Measurements from ENCODE around the gene PRDM16.

DNA sequence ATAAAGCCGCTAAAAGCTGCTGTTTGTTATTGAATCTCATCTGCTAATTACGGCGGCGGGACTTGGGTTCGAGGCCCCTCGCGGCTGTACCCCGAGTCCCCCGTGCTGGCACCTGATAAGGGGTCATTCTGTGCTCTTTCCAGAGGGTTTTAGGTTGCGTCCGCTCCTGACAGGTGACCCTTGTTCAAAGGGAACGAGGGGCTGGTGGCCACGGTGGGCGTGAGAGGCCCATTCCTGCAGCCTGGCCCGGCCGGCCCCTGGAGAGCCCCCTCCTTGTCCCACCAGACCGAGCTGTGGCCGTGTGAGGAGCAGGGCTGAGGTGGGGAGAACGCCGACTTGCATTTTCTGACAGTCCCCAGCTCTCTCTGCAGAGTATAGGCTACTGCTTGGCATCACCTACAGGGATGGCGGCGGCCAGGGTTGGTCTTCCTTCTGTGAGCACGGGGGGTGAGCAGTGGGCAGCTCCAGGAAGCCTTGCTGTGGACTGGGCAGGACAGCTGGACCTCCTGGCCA lies 12.2 kb downstream of the PRDM16 start:
- TF ChIP-seq SP1 (IDR thresholded peaks at IDR 0.05), result no peak
- TF ChIP-seq, protein P1, sequence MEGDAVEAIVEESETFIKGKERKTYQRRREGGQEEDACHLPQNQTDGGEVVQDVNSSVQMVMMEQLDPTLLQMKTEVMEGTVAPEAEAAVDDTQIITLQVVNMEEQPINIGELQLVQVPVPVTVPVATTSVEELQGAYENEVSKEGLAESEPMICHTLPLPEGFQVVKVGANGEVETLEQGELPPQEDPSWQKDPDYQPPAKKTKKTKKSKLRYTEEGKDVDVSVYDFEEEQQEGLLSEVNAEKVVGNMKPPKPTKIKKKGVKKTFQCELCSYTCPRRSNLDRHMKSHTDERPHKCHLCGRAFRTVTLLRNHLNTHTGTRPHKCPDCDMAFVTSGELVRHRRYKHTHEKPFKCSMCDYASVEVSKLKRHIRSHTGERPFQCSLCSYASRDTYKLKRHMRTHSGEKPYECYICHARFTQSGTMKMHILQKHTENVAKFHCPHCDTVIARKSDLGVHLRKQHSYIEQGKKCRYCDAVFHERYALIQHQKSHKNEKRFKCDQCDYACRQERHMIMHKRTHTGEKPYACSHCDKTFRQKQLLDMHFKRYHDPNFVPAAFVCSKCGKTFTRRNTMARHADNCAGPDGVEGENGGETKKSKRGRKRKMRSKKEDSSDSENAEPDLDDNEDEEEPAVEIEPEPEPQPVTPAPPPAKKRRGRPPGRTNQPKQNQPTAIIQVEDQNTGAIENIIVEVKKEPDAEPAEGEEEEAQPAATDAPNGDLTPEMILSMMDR (IDR thresholded peaks at IDR 0.05; ENCODE audit: low read depth, low read length, missing input control), result no peak
